K562 (cell line): Measurements from ENCODE around the gene YPEL1. TPM values are rescaled to one million over a fixed set of nuclear protein-coding genes. Genes with fewer than 3 reads are reported as not detected.
A peak's percentile ranks its signal among the peaks of the same experiment; 100 is the strongest.

Experiments
- ATAC-seq: fragments of 200-7000 bp; cut with Tn5 transposase; 3 replicates; pipeline ENCODE4 v1.9.1; 2020; ENCODE audit warnings: moderate library complexity
- BruUV-seq: library from RNA; stranded (reverse); fragments of 400-500 nt; replicated peaks from 2 replicates; lab custom pipeline; 2021; lab: Mats Ljungman, UMichigan
- CTCF ChIA-PET: fragments of 300-600 bp; formaldehyde crosslinking; extraction: SDS; loops from one replicate; lab custom pipeline; 2021; ENCODE audit warnings: low intra/inter-chr PET ratio; lab: Yijun Ruan, JAX
- POLR2A ChIA-PET: fragments of 300-600, 350-650 bp; sonication (Branson Sonifier 250); formaldehyde crosslinking; extraction: SDS; loops from one replicate; lab custom pipeline; 2021; ENCODE audit warnings: antibody characterized with exemption, inconsistent platforms; lab: Yijun Ruan, JAX
- DNase-seq, 4 experiments: peaks; one replicate each; pipeline versions ENCODE4 v3.0.0 to v3.0.0-alpha.2; 2011 to 2018; ENCODE audit warnings: low spot score in 3 of 4, mixed read lengths in 3 of 4; ENCODE audit errors: extremely low read depth in 1 of 4
- FAIRE-seq: peaks from 2 replicates; lab custom pipeline; 2011; peaks lifted over from hg19 to GRCh38; lab: Jason Lieb, UNC
- H2AFZ ChIP-seq: 2 replicates; pipeline ENCODE4 v1.6.0; 2011; ENCODE audit warnings: low read depth, low read length, control low read depth, inconsistent platforms
- H3K27ac ChIP-seq: fragments of 200-600 bp; 3 replicates; pipeline ENCODE4 v1.8.0; 2011; ENCODE audit warnings: low read depth, mild to moderate bottlenecking, control low read depth, inconsistent platforms, low read length, moderate library complexity, mixed read lengths; ENCODE audit errors: extremely low read depth
- H3K27me3 ChIP-seq, 2 experiments: fragments of 300-600 bp in 1 of 2; 2 replicates in 1 of 2; 3 replicates in 1 of 2; pipeline versions ENCODE4 v1.6.0 to v1.8.0; 2011; ENCODE audit warnings: inconsistent platforms in 2 of 2, low read length in 2 of 2, mild to moderate bottlenecking in 1 of 2, mixed read lengths in 1 of 2, moderate library complexity in 1 of 2; ENCODE audit not compliant: control insufficient read depth in 2 of 2, insufficient read depth in 2 of 2
- H3K36me3 ChIP-seq: fragments of 300-600 bp; 3 replicates; pipeline ENCODE4 v1.8.0; 2011; ENCODE audit warnings: mild to moderate bottlenecking, low read length, inconsistent platforms; ENCODE audit not compliant: control insufficient read depth, insufficient read depth
- H3K4me1 ChIP-seq, 2 experiments: fragments of 200-600 bp in 1 of 2; replicated peaks in 1 of 2; 2 replicates in 1 of 2; 3 replicates in 1 of 2; pipeline versions ENCODE4 v1.5.1 to v1.8.0; 2011; ENCODE audit warnings: inconsistent platforms in 2 of 2, low read length in 2 of 2, mild to moderate bottlenecking in 1 of 2, mixed read lengths in 1 of 2, moderate library complexity in 1 of 2; ENCODE audit not compliant: control insufficient read depth in 2 of 2, insufficient read depth in 2 of 2
- H3K4me2 ChIP-seq: 2 replicates; pipeline ENCODE4 v1.6.1; 2011; ENCODE audit warnings: low read length, control low read depth, inconsistent platforms, mixed read lengths; ENCODE audit not compliant: insufficient read depth
- H3K4me3 ChIP-seq: fragments of 200-600 bp; sonication (generic), shearing (Covaris generic); 2 replicates; pipeline ENCODE4 v1.5.1; 2016; ENCODE audit warnings: control low read depth, inconsistent platforms
- H3K79me2 ChIP-seq: fragments of 200-600 bp; 3 replicates; pipeline ENCODE4 v1.8.0; 2011; ENCODE audit warnings: low read length, inconsistent platforms; ENCODE audit not compliant: control insufficient read depth, insufficient read depth
- H3K9ac ChIP-seq, 2 experiments: 2 replicates each; pipeline versions ENCODE4 v1.6.0 to v1.6.1; 2011; ENCODE audit warnings: low read depth in 2 of 2, low read length in 2 of 2, control low read depth in 1 of 2, inconsistent platforms in 1 of 2, mild to moderate bottlenecking in 1 of 2, mixed read lengths in 1 of 2; ENCODE audit not compliant: insufficient read depth in 1 of 2
- H3K9me1 ChIP-seq: one replicate; pipeline ENCODE4 v1.6.0; 2011; ENCODE audit warnings: inconsistent platforms, mild to moderate bottlenecking, low read length, moderate library complexity; ENCODE audit not compliant: control insufficient read depth, insufficient read depth
- H3K9me3 ChIP-seq: replicated peaks from 2 replicates; pipeline ENCODE4 v1.5.1; 2011; ENCODE audit warnings: low read depth, low read length, inconsistent platforms; ENCODE audit not compliant: control insufficient read depth, insufficient read depth
- H4K20me1 ChIP-seq: replicated peaks from 2 replicates; pipeline ENCODE4 v1.6.1; 2011; ENCODE audit warnings: low read length, inconsistent platforms, mixed read lengths; ENCODE audit not compliant: control insufficient read depth, insufficient read depth
- FOXP1 ChIP-seq: sonication (generic); formaldehyde crosslinking; IDR thresholded peaks from 2 replicates; pipeline ENCODE4 v1.8.0; 2022; ENCODE audit warnings: mild to moderate bottlenecking, missing genetic modification reagents
- GATAD2A ChIP-seq: fragments of 450-650 bp; IDR thresholded peaks from 2 replicates; pipeline ENCODE4 v1.6.1; 2017
- HNRNPUL1 ChIP-seq: fragments of 200-400 bp; formaldehyde crosslinking; IDR thresholded peaks from 2 replicates; pipeline ENCODE4 v1.6.1; 2017; ENCODE audit warnings: low read length
- IFI16 ChIP-seq: fragments of 250-450 bp; sonication (Bioruptor Pico); IDR thresholded peaks from 2 replicates; pipeline ENCODE4 v2.1.2; 2022; ENCODE audit warnings: mild to moderate bottlenecking, inconsistent platforms
- KLF13 ChIP-seq: fragments of 450-650 bp; IDR thresholded peaks from 2 replicates; pipeline ENCODE4 v1.6.1; 2016; ENCODE audit warnings: missing genetic modification characterization, low read depth, mild to moderate bottlenecking, missing compliant biosample characterization, moderate library complexity, borderline replicate concordance
- MYC ChIP-seq, 2 experiments: fragments of 250-450 bp in 1 of 2; sonication (Bioruptor Pico) in 1 of 2; IDR thresholded peaks; 2 replicates each; pipeline versions ENCODE4 v1.5.1 to v1.6.1; 2012 to 2021; ENCODE audit warnings: low read depth in 2 of 2, borderline replicate concordance in 1 of 2, improper control_type of control experiment in 1 of 2, low read length in 1 of 2, mild to moderate bottlenecking in 1 of 2, moderate library complexity in 1 of 2
- SIX5 ChIP-seq, 2 experiments: IDR thresholded peaks; 2 replicates each; pipeline ENCODE4 v1.6.1; 2011; ENCODE audit warnings: low read length in 2 of 2, borderline replicate concordance in 1 of 2, low read depth in 1 of 2, mild to moderate bottlenecking in 1 of 2, moderate library complexity in 1 of 2; ENCODE audit not compliant: insufficient read depth in 1 of 2
- SMARCB1 ChIP-seq: IDR thresholded peaks from 2 replicates; pipeline ENCODE4 v1.6.1; 2011; ENCODE audit warnings: improper control_type of control experiment, low read depth; ENCODE audit not compliant: insufficient read length
- SNAPC5 ChIP-seq: fragments of 250-450 bp; sonication (Bioruptor Pico); IDR thresholded peaks from 2 replicates; pipeline ENCODE4 v1.8.0; 2021; ENCODE audit warnings: moderate library complexity, mild to moderate bottlenecking, inconsistent platforms
- TFAP4 ChIP-seq: sonication (generic); formaldehyde crosslinking; IDR thresholded peaks from 2 replicates; pipeline ENCODE4 v1.8.0; 2022; ENCODE audit warnings: missing genetic modification reagents, mild to moderate bottlenecking, moderate library complexity, borderline replicate concordance
- ZNF551 ChIP-seq: fragments of 250-450 bp; sonication (Bioruptor Pico); IDR thresholded peaks from 2 replicates; pipeline ENCODE4 v1.5.0; 2021; ENCODE audit warnings: mild to moderate bottlenecking, moderate library complexity
- ZNF780A ChIP-seq: fragments of 250-450 bp; sonication (Bioruptor Pico); IDR thresholded peaks from 2 replicates; pipeline ENCODE4 v1.5.0; 2021; ENCODE audit warnings: mild to moderate bottlenecking
- WGBS: fragments of 100-300 bp; shearing (Covaris generic); methylation state at CpG from one replicate; pipeline ENCODE4 v1.1.6; 2016; ENCODE audit warnings: low coverage, mixed read lengths; ENCODE audit not compliant: insufficient coverage; ENCODE audit errors: missing lambda C conversion rate; 5-methylcytosine and 5-hydroxymethylcytosine counted together
- in situ Hi-C: fragments of 300-500 bp; cut with MboI; formaldehyde crosslinking; loops from 4 replicates; pipeline ENCODE4 v1.15.0; 2018; ENCODE audit warnings: inconsistent platforms, mixed read lengths
- intact Hi-C: fragments of 100-400 bp; cut with micrococcal nuclease; formaldehyde crosslinking; loops from 2 replicates; pipeline ENCODE4 v1.14.2; 2022
- polyA plus RNA-seq, 8 experiments: library from polyadenylated mRNA; depleted of rRNA in 4 of 8; stranded (reverse) in 5 of 8; unstranded in 3 of 8; fragments of >200 nt; fragmentation: Nextera tagmentation in 2 of 8; fragmentation: Illumina TruSeq in 1 of 8; extraction: Ambion mirVana in 2 of 8; extraction: Trizol in 1 of 8; gene quantifications; 2 replicates each; pipeline versions ENCODE4 v1.2.1 to v1.2.3, GENCODE V29; 2011 to 2014; ENCODE audit warnings: inconsistent platforms in 1 of 8, missing spikeins in 1 of 8
- total RNA-seq, 7 experiments: library from RNA; depleted of rRNA in 6 of 7; stranded (reverse); fragments of >200 nt in 6 of 7; fragmentation: Illumina TruSeq in 2 of 7; extraction: Trizol in 2 of 7; gene quantifications; 2 replicates each; pipeline versions ENCODE4 v1.2.1 to v1.2.3, GENCODE V29; 2011 to 2021; ENCODE audit warnings: low replicate concordance in 1 of 7
- TF ChIP-seq, protein P1 (sequence below), 2 experiments: IDR thresholded peaks; 2 replicates each; pipeline ENCODE4 v1.6.1; 2012; ENCODE audit warnings: improper control_type of control experiment in 2 of 2, low read depth in 2 of 2, low read length in 2 of 2, borderline replicate concordance in 1 of 2
- TF ChIP-seq, protein P2 (sequence below): fragments of 450-650 bp; conservative IDR thresholded peaks from 2 replicates; pipeline ENCODE4 v1.6.1; 2016; ENCODE audit warnings: missing genetic modification characterization, low read depth, mild to moderate bottlenecking, missing compliant biosample characterization, moderate library complexity

The YPEL1 gene
- total and polyA plus RNA-seq, 9 of the 15 experiments (the other 6 are each of a cell fraction or from before 2014, with no cell fraction given) = 0.07 to 2.2 (median 0.46) TPM

- no peak overlapping the region for H2AFZ ChIP-seq
- H3K27ac ChIP-seq = no peak overlapping the region
- CTCF ChIA-PET = no interaction called here
- intact Hi-C loops (no loop called here), in situ Hi-C loops (no loop called here)
- peaks cover 38% of the 10 kb centered on the region for H4K20me1 ChIP-seq
- DNase-seq = peak; percentile 33 to 65 (median 47)
- no peaks in the 10 kb centered on the region for H3K9me1 ChIP-seq
- POLR2A ChIA-PET = interaction anchor here (0.5 to 5.3 kb wide), 13 partner anchors 12 to 272 kb away, joined by 3 to 53 read pairs (median 4); no protein-coding TSS in a partner anchor
- H3K4me2 ChIP-seq = no peak overlapping the region
- no TSS peak for BruUV-seq
- H3K9me3 ChIP-seq = no peaks in the 10 kb centered on the region
- ATAC-seq = no peak
- no peaks in the 10 kb centered on the region for H3K79me2 ChIP-seq
- FAIRE-seq = no peak
- WGBS = 8% methylated on average over 9 of the region's 9 CpGs
- H3K4me3 ChIP-seq = no peak overlapping the region
- H3K27me3 ChIP-seq = peaks cover 57 to 79% of the 10 kb centered on the region in 2 experiments
- no peaks in the 10 kb centered on the region for H3K36me3 ChIP-seq
- H3K4me1 ChIP-seq = peaks cover 9 to 21% of the 10 kb centered on the region in 2 experiments
- H3K9ac ChIP-seq = peak overlapping the region in 1 of 2 experiments; percentile 29; a peak in 1 of 4 replicates
- TF ChIP-seq FOXP1 (no peak), GATAD2A (no peak), SNAPC5 (CRISPR knock-in tag) (no peak), IFI16 (no peak), SMARCB1 (no peak), MYC (IDR thresholded peaks at IDR 0.05; ENCODE audit: low read depth, low read length) (no peak), MYC (CRISPR knock-in tag; IDR thresholded peaks at IDR 0.05; ENCODE audit: borderline replicate concordance, low read depth) (no peak), KLF13 (tag) (no peak), ZNF551 (CRISPR knock-in tag) (no peak), TFAP4 (no peak), ZNF780A (CRISPR knock-in tag) (no peak), HNRNPUL1 (no peak), SIX5 (IDR thresholded peaks at IDR 0.05; ENCODE audit: borderline replicate concordance in 1 of 2, insufficient read depth in 1 of 2, low read depth in 1 of 2, low read length in 2 of 2) (no peak)
- TF ChIP-seq, protein P1, sequence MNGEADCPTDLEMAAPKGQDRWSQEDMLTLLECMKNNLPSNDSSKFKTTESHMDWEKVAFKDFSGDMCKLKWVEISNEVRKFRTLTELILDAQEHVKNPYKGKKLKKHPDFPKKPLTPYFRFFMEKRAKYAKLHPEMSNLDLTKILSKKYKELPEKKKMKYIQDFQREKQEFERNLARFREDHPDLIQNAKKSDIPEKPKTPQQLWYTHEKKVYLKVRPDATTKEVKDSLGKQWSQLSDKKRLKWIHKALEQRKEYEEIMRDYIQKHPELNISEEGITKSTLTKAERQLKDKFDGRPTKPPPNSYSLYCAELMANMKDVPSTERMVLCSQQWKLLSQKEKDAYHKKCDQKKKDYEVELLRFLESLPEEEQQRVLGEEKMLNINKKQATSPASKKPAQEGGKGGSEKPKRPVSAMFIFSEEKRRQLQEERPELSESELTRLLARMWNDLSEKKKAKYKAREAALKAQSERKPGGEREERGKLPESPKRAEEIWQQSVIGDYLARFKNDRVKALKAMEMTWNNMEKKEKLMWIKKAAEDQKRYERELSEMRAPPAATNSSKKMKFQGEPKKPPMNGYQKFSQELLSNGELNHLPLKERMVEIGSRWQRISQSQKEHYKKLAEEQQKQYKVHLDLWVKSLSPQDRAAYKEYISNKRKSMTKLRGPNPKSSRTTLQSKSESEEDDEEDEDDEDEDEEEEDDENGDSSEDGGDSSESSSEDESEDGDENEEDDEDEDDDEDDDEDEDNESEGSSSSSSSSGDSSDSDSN (IDR thresholded peaks at IDR 0.05; ENCODE audit: borderline replicate concordance in 1 of 2, low read depth in 2 of 2, low read length in 2 of 2) = 0 out of 4 replicates have a peak, but pooled peaks of 1 of the 2 experiments have one; percentile 24
- TF ChIP-seq, protein P2, sequence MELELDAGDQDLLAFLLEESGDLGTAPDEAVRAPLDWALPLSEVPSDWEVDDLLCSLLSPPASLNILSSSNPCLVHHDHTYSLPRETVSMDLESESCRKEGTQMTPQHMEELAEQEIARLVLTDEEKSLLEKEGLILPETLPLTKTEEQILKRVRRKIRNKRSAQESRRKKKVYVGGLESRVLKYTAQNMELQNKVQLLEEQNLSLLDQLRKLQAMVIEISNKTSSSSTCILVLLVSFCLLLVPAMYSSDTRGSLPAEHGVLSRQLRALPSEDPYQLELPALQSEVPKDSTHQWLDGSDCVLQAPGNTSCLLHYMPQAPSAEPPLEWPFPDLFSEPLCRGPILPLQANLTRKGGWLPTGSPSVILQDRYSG (tag) = no peak
Measured at GRCh38 chr22:21730535-21731308, 4.9 kb downstream of the YPEL1 start.
